Activated CD4-positive, CD25-positive, alpha-beta regulatory T cell (primary cell): ENCODE results near the gene FN3KRP.

Source experiments
- DNase-seq, 4 experiments: peaks; one replicate each; lab custom pipeline; 2025; lab: John Stamatoyannopoulos, UW

The FN3KRP gene

DNA sequence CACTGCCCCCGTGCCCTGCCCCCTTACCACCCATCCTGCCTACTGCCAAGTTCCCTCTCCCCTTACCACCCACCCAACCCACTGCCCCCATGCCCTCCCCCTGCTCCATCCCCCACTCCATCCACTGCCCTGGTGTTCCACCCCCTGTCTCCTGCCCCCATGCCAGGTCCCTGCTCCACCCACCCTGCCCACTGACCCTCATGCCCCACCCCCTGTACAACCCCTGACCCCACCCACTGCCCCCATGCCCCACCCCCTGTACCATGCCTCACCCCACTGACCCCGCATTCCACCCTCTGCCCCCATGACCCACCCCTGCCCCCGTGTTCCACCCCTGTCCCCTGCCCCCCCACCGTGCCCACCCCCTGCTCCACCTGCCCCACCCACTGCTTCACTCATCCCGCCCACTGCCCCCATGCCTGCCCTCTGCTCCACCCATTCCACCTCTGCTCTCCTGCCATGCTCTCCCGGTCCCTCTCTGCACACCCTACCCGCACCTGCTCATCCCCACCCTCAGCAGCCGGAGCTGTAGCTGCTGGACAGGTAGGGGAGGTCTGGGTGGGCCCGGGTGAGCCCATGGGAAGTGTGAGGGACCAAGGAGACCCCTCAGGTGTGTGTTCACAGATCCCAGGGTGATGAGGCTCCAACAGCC lies 7.4 kb upstream of the FN3KRP start:
- no peak for DNase-seq

DNA sequence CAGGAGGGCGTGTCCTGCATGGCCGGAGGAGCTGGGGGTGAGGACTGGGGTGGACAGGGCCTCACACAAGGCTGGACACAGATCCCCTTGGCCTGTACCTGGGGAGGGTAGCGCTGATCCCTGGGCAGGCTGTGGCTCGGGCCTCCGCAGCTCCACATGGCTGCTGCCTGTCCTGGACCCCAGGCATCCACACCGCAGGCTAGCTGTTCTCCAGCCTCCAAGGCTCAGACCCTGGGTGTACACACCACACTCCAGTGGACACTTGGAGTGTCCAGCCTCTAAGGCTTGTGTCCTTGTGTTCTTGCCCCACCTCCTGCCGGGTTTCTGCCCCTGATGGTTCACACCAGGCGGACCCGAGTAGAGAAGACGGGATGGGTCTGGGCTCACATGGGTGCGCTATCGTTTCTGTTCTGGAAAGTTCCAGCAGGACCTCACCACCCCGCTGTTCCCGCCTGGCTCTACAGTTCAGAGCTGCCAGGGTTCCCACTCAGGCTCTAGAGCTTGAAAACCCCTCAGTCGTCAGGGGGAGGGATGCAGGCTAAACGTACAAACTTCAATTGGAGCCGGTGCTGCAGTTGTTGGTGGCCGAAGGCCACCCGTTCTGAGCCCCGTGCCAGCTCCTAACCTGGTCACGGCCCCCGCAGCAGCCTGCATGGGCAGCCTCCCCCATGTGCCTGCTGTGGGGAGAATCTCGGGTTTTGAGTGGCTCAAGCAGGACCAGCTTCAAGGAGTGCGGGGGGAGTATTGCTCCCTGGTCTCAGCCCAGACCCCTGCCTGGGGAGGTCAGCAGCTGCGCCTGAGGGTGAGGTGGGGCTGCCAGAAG lies 6.6 kb upstream of the FN3KRP start:
- no peak for DNase-seq

DNA sequence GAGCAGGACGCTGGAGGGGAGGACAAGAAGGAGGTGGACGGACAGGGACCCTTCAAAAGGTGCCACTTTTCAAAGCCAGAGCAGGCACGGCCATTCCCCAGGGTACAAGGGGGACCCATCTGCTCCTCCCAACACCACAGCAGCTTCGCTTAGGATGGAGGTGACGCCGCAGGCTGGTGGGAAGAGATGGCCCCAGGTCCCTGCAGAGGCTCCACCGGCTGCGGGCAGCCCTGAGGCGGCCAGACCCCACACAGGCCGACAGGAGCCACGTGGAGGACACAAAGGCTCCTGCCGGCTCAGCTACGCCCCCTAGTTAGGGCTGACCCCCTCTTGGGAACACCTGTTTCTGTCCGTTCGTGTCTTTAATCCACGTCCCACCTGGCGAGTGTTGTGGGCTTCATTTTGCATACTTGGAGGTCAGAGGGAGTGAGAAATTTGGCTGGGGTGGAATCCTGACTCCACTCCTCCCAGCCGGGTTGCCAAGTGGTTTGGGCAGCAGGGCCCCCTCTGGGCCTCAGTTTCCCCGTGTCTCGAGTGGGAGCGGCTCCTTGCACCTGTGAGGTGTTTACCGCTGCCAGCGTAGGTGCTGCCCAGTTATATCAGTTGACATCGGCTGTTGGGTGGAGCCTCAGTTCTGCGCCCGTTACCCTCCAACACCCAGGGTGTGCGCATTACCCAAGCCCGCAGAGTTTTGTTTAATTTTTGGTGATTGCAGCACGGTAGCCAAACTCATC lies 5.8 kb upstream of the FN3KRP start:
- DNase-seq, result no peak

DNA sequence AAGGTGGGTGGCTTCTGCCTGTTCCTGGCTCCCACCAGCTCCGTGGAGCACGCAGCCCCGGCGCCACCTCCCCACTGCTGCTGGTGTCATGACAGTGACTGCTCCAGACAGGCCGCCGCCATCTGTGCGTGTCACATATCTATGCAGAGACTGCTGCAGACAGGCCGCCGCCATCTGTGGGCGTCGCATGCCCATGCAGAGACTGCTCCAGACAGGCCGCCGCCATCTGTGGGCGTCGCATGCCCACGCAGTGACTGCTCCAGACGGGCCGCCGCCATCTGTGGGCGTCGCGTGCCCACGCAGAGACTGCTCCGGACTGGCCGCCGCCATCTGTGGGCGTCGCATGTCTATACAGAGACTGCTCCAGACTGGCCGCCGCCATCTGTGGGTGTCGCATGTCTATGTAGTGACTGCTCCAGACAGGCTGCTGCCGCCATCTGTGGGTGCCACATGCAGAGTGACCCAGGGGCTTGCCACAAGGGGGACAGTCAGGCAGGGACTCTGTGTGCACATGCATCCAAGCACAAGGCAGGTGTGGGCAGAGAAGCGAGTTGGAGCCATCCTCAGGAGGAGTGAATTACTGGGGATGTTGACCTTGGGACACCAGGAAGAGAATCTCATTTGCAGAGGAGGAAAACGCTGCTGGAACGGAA lies 3.3 kb upstream of the FN3KRP start:
- DNase-seq, result no peak

DNA sequence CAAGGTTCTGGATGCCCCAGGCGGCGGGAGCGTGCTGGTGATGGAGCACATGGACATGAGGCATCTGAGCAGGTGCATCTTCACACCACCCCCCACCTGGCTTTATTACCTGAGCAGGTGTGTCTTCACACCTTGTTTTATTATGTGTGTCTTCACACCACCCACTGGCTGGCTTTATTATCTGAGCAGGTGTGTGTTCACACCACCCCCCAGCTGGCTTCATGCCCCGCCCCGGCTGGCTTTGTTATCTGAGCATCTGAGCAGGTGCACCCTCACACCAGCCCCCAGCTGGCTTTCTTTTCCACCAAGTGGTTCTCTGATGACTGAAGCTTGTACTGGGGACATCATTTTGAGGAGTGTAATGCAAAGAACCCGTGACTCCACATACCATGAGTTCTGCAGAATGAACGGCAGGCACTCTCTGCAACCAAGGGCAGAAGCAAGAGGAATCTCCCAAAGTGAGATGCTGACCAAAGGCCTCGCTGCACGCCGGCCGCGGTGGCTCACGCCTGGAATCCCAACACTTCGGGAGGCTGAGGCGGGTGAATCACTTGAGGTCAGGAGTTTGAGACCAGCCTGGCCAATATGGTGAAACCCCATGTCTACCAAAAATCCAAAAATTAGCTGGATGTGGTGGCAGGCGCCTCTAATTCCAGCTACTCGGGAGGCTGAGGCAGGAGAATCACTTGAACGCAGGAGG lies 2.6 kb downstream of the FN3KRP start:
- no peak for DNase-seq

DNA sequence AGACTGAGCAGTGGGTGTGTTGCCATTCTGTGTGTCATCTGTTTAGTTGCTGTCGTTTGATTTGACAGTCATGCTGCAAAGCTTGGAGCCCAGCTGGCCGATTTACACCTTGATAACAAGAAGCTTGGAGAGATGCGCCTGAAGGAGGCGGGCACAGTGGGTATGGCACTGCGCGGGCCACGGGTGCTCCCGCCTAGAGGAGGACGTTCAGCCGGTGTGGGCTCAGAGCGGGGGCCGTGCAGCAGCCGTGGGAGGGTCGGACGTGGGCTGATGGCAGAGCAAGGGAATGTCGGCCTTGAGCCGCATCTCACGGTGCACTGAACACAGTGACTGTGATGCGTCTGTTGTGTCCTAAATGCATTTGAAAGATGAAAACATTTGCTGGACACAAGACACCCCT lies 3.7 kb downstream of the FN3KRP start:
- DNase-seq, result no peak

DNA sequence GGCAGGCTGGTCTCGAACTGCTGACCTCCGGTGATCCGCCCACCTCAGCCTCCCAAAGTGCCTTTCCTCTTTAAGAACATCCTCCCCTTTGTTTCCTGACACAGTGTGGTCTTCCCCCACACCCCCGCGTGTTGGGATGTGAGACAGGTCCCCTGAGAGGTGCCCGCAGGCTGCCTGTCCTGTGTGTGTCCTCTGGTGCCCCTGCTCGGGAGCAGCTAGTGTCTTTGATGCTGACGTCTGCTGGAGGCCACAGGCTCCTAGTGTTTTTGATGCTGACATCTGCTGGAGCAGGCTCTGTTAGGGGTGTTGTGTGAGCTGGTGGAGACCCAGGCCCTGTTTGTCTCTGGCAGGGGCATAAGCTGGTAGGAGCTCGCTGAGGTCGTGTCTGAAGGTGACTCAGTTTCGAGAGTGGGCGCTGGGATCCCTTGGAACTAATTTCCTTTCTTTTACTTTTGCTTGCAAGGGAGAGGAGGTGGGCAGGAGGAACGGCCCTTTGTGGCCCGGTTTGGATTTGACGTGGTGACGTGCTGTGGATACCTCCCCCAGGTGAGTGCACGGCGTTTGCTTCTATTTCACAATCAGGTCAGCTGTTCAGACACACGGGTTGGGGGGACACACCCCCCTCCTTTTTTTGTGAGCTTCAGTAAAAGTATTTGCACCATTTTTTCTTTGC lies 6.0 kb downstream of the FN3KRP start:
- DNase-seq, result no peak

DNA sequence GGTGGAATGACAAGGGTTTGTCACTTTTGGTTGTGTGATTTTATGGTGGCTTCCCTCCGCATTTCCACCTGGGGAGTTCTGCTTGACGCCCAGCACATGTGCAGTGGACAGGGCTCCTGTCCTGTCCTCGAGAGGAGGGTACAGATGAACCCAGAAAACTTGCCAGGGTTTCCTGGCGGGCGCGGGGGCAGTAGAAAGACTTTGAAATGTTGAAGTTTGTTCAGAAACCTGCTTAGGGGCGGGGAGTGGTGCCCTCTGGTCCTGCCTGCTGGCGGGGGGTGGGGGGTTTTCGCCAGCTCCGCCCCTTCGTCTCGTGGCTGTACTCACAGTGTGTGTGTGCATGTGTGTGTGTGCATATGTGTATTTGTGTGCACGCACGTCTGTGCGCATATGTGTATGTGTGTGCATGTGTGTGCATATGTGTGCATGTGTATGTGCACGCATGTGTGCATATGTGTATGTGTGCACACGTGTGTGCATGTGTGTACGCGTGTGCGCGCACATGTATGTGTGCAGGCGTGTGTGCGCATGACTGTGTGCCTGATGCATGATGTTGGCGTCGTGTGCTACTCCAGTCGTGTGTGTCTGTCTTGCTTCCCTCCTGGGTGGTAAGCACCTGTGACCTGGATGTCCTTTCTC lies 6.8 kb downstream of the FN3KRP start:
- DNase-seq, result no peak

DNA sequence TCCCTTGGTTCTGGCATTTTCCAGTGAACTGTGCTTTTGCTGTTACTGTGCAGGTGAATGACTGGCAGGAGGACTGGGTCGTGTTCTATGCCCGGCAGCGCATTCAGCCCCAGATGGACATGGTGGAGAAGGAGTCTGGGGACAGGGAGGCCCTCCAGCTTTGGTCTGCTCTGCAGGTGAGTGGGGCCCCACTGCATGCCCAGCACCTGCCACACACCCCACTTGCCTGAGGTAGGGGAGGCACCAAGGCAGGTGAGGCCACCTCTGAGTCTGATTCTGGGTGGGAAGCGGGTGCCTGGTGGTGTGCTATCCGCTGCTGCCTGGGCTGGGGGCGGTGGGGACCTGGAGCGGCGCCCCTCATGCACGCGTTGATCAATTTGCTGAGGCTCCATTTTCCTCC lies 9.9 kb downstream of the FN3KRP start:
- no peak for DNase-seq

DNA sequence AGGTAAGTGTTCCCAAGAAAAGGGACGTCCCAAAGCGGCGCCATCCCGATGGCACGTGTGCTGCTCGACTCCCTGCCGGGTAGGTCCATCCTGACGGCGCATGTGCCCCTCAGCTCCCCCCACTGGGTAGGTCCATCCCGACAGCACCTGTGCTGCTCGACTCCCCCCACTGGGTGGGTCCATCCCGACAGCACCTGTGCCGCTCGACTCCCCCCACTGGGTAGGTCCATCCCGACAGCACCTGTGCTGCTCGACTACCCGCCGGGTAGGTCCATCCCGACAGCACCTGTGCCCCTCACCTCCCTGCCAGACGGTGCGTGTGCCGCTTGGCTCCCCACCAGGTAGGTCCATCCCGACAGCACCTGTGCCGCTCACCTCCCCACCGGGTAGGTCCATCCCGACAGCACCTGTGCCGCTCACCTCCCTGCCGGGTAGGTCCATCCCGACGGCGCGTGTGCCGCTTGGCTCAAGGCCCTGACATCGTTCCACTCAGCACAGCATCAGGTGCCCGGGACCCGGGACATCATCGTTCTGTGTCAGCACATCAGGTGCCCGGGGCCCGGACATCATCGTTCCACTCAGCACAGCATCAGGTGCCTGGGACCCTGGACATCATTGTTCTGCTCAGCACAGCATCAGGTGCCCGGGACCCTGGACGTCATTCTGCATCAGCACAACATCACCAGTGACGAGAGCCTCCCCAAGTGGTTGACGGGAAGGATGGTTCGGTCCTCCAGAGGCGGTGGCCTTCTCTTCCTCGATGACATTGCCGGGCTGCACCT lies 13.2 kb downstream of the FN3KRP start:
- no peak for DNase-seq

DNA sequence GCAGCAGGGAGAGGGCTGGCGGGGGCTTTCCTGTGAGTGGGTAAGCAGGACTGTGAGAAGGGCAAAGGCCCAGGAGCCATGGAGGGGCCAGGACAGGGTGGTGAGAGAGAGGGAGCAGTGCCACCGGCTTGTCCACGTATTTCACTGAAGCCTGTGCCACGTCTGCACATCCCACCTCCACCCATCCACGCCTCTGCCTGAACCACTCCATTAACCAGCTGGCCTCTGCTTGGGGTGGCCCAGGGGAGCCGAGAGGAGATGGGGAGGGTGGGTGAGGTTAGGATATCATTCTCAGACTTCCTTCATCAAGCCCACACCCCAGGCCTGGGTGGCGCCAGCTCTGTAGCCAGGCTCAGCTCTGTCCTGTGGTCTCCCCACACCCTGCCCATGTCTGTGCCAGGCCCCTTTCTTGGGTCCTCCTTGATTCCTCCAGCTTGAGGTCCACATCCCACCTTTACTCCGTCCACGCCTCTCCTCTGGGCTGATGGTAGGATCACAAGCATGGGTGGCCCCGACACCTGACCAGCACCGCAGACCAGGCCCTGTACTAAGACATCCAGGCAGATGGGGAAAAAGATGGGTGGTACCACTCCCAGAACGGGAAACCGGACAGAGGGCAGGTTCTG lies 15.7 kb downstream of the FN3KRP start:
- no peak for DNase-seq

DNA sequence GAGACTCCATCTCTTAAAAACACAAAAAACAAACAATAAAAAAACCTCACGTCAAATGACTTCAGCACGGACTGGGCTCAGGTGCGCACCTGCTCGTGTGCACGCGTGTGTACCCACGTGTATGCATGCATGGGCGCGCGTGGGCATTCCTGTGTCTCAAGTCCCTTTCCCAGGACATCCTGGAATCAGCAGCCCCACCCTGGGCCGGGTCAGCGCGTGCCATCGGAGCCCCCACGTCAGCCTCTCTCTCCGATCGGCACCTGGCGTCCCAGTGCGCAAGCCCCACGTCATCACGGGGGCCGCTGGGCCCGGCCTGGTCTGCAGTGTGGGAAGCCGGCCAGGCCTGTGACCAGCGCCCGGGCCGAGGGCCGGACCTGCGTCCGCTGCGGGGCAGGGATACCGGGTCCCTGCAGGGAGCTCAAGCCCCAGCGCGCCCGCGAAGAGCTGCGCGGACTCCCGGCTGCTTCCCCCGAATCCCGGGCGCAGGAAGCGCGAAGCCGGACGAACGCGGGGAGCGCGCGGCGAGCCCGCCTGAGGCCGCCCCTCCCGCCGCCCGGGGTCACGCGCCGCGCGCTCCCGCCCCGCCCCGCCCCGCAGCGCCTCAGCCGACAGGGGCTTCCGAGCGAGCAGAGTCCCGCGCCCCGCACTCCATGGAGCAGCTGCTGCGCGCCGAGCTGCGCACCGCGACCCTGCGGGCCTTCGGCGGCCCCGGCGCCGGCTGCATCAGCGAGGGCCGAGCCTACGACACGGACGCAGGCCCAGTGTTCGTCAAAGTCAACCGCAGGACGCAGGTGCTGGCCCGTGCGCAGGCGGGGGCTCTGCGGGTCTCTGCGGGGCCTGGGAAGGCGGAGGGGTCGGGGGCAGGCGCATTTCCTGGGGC lies 18.7 kb downstream of the FN3KRP start, which contains the start of gene FN3K:
FN3K (plus strand) TSS at position 629 of the 880 bp plus-strand sequence; CDS start at position 651, 22 bp downstream.
- peak in 1 of 4 experiments; percentile 25 for DNase-seq

DNA sequence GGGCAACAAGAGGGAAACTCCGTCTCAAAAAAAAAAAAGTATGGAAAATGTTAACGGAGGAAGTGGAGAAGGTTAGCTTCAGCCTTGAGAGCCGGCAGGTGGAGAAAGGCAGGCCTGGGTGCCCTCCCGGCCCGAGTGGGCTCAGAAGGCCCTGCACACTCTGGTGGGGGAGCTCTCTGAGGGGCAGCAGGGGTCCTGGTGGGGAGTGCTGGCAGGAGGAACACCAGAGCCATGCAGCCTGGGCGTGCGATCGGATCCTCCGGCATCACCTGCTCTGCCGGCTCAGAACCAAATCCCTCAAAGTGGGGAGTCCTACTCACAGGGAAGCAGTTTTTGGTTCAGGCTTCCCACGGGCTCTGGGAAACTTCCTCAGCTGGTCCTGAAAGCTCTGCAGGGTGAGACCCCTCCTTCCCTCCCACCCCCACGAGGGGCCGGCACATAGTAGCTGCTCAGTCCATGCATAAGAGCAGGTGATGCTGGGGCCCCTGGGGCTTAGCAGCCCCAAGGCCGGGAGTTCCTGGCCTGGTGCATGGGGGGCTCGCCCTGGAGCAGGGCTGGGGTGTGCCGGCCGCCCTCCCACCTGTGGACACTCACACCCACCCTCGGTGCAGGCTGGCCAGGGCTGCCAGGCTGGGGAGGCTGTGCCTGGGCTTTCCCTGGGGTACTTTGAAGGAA lies 20.1 kb downstream of the FN3KRP start:
- no peak for DNase-seq

DNA sequence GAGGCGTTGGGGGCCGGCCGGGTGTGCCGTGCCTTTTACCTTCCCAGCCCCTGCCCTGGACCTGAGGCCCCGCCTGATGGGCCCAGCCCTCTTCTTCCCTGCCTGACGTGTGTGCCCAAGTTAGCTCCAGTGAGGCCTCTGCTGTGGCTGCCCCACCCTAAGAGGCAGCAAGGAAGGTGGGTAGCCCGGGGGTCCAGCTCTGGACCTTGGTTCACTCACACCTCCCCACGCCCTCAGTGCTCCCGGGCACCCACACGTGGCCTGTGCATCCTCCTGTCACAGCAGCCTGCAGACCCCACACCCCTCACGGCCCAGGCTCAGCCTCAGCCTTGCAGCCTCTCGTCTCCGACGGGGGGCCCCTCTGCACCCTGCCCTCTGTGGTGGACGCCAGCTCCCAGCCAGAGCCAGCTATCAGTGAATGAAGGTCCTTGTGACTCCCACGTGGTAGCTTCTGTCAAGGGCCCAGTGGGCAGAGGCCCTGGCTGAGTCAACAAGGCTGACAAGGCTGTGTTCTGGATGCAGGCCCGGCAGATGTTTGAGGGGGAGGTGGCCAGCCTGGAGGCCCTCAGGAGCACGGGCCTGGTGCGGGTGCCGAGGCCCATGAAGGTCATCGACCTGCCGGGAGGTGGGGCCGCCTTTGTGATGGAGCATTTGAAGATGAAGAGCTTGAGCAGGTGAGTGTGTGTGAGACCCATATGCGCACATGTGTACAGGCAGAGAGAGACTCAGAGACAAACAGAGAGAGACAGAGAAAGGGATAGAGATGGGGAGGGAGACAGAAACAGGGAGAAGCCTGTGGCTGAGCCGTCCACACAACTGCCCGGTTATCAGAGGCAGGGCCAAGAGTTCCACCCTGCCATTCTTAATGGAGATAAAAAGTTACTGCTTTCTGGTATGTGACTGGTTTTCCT lies 21.7 kb downstream of the FN3KRP start:
- no peak for DNase-seq

DNA sequence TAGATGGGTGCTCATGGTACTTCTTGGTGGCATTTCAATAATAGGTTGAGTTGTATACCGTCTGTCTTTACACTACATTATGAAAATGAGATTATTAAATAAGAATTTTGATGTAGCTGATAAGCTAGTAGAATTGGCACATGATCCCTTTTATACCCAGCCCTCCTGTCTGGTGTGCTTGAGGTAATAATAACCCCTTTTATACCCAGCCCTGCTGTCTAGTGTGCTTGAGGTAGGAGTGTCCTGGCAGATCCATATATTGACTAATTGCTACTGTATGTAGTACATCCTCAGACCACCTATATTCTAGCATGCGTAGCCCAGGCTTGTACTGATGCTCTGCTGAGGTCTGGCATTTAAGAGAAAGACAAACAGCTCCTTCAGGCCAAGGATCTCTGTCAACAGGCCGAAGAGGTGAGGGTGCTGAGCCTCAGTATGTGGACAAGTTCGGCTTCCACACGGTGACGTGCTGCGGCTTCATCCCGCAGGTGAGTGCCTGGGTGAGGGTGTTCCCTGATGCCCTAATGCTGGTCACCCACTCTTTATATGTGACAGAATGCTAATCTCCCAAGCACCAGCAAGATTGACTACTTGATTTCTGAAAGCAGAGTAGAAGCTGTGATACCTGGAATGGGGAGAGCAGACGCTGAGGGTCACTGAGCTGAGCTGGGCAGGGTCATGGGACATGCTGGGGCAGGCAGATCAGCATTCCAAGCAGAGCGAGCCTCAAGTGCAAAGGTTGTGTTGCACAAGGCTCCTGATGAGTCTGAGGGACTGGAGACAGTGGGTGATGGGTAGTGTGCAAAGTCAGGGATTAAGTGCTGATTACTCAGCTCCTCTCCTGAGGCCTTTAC lies 24.6 kb downstream of the FN3KRP start:
- no peak for DNase-seq
